HG03280 (cell line): ENCODE measurements around the gene COL4A4.
A peak's percentile ranks its signal among the peaks of the same experiment; 100 is the strongest.

Source experiments
- ATAC-seq: cut with Tn5 transposase; IDR thresholded peaks from one replicate; pipeline ENCODE4 v1.9.1; 2021; ENCODE audit warnings: mild to moderate bottlenecking, moderate library complexity; ENCODE audit not compliant: unreplicated experiment

The COL4A4 gene

GRCh38 chr2:227035711-227036367 is 128.2 kb downstream of the COL4A4 start:
- no peak for ATAC-seq

GRCh38 chr2:227033471-227034148 is 130.4 kb downstream of the COL4A4 start:
- peak; percentile 54 for ATAC-seq

- no peak for ATAC-seq
Measured at GRCh38 chr2:227031379-227031778, 132.6 kb downstream of the COL4A4 start.

- ATAC-seq = no peak
Measured at GRCh38 chr2:227030789-227031188, 133.2 kb downstream of the COL4A4 start.

GRCh38 chr2:227029426-227030105 is 134.4 kb downstream of the COL4A4 start:
- ATAC-seq = no peak

GRCh38 chr2:227025510-227025909 is 138.5 kb downstream of the COL4A4 start:
- no peak for ATAC-seq

GRCh38 chr2:227022608-227023007 is 141.4 kb downstream of the COL4A4 start:
- ATAC-seq = no peak

GRCh38 chr2:227020416-227020815 is 143.6 kb downstream of the COL4A4 start:
- ATAC-seq = no peak

- no peak for ATAC-seq
Measured at GRCh38 chr2:227016894-227017293, 147.1 kb downstream of the COL4A4 start.

- no peak for ATAC-seq
Measured at GRCh38 chr2:227013881-227014280, 150.1 kb downstream of the COL4A4 start.

GRCh38 chr2:227013330-227013729 is 150.7 kb downstream of the COL4A4 start:
- no peak for ATAC-seq

GRCh38 chr2:227010433-227010832 is 153.6 kb downstream of the COL4A4 start:
- ATAC-seq = no peak

- ATAC-seq = no peak
Measured at GRCh38 chr2:227007940-227008339, 156.1 kb downstream of the COL4A4 start.

GRCh38 chr2:227007148-227007547 is 156.9 kb downstream of the COL4A4 start:
- ATAC-seq = no peak

- ATAC-seq = no peak
Measured at GRCh38 chr2:227006189-227006897, 157.7 kb downstream of the COL4A4 start.

- ATAC-seq = no peak
Measured at GRCh38 chr2:227004482-227004881, 159.5 kb downstream of the COL4A4 start.

GRCh38 chr2:227000123-227000522 is 163.9 kb downstream of the COL4A4 start:
- ATAC-seq = no peak

- no peak for ATAC-seq
Measured at GRCh38 chr2:226999661-227000060, 164.3 kb downstream of the COL4A4 start.

GRCh38 chr2:226995625-226996041 is 168.4 kb downstream of the COL4A4 start:
- peak; percentile 63 for ATAC-seq

GRCh38 chr2:226994775-226995174 is 169.2 kb downstream of the COL4A4 start:
- ATAC-seq = no peak

GRCh38 chr2:226993171-226993570 is 170.8 kb downstream of the COL4A4 start:
- no peak for ATAC-seq
